ENCODE measurements around the gene S100A2. TPM values are rescaled to one million over a fixed set of nuclear protein-coding genes. Genes with fewer than 3 reads are reported as not detected.
A peak's percentile ranks its signal among the peaks of the same experiment; 100 is the strongest.

Gene S100A2
- total and polyA plus RNA-seq, 2 of the 13 experiments (the other 11 are each of a cell fraction or from before 2014, with no cell fraction given), result 1.2 TPM

DNA sequence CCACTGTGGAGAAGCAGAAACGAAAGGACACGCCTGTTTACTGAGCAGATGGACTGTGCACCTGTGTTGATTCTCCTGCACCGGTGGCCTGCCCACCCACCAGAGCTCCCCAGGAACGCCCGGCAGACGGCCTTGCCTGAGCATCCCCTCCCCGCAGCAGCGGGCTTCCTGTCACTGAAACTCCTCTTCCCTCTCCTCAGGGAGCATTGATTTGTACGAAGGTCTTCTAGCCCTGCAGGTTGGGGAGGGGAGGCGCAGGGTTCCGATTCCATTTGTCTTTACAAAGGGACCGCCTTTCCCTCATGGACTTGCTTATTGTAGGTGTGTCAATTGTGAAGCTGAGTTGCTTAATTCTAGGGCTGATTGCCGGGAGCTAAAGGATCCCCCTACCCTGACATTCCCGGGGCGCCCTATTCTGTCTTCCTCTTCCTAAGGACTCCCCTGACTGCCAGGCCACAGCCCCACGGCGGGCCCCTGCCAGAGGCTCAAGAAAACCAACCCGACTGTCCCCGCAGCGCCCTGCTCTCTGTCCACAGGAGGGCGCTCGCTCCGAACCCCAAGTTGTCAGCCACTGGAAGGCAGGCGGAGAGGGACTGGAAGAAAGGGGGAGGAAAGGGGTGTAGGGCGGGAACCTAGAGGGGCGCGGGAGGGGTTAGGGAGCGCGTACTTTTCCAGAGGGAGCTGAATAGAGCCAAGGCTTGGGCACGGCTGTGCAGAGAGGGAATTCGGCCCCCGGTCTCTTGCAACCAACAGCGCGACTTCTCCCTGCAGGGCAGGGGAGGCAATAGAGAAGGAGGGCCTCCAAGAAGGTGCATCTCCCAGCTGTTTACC is 32.7 kb downstream of the S100A2 start (continued):
- TF ChIP-seq, protein P1, sequence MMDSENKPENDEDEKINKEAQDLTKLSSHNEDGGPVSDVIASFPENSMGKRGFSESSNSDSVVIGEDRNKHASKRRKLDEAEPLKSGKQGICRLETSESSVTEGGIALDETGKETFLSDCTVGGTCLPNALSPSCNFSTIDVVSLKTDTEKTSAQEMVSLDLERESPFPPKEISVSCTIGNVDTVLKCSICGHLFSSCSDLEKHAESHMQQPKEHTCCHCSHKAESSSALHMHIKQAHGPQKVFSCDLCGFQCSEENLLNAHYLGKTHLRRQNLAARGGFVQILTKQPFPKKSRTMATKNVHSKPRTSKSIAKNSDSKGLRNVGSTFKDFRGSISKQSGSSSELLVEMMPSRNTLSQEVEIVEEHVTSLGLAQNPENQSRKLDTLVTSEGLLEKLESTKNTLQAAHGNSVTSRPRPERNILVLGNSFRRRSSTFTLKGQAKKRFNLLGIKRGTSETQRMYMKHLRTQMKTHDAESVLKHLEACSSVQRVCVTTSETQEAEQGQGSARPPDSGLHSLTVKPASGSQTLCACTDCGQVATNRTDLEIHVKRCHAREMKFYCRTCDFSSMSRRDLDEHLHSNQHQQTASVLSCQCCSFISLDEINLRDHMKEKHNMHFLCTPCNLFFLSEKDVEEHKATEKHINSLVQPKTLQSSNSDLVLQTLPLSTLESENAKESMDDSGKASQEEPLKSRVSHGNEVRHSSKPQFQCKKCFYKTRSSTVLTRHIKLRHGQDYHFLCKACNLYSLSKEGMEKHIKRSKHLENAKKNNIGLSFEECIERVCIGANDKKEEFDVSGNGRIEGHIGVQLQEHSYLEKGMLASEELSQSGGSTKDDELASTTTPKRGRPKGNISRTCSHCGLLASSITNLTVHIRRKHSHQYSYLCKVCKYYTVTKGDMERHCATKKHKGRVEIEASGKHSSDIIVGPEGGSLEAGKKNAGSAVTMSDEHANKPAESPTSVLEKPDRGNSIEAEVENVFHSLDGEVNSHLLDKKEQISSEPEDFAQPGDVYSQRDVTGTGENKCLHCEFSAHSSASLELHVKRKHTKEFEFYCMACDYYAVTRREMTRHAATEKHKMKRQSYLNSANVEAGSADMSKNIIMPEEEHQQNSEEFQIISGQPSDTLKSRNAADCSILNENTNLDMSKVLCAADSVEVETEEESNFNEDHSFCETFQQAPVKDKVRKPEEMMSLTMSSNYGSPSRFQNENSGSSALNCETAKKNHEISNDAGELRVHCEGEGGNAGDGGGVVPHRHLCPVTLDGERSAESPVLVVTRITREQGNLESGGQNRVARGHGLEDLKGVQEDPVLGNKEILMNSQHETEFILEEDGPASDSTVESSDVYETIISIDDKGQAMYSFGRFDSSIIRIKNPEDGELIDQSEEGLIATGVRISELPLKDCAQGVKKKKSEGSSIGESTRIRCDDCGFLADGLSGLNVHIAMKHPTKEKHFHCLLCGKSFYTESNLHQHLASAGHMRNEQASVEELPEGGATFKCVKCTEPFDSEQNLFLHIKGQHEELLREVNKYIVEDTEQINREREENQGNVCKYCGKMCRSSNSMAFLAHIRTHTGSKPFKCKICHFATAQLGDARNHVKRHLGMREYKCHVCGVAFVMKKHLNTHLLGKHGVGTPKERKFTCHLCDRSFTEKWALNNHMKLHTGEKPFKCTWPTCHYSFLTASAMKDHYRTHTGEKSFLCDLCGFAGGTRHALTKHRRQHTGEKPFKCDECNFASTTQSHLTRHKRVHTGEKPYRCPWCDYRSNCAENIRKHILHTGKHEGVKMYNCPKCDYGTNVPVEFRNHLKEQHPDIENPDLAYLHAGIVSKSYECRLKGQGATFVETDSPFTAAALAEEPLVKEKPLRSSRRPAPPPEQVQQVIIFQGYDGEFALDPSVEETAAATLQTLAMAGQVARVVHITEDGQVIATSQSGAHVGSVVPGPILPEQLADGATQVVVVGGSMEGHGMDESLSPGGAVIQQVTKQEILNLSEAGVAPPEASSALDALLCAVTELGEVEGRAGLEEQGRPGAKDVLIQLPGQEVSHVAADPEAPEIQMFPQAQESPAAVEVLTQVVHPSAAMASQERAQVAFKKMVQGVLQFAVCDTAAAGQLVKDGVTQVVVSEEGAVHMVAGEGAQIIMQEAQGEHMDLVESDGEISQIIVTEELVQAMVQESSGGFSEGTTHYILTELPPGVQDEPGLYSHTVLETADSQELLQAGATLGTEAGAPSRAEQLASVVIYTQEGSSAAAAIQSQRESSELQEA (CRISPR knock-in tag; IDR thresholded peaks at IDR 0.05; ENCODE audit: not compliant biosample characterization), result no peak
- TF ChIP-seq NFIC (IDR thresholded peaks at IDR 0.05; ENCODE audit: low read length), result no peak
- peak; percentile 87 for TF ChIP-seq ZEB1 (IDR thresholded peaks at IDR 0.05; ENCODE audit: insufficient replicate concordance, low read depth)
- TF ChIP-seq SP4 (CRISPR knock-in tag; IDR thresholded peaks at IDR 0.05), result no peak
- peak; percentile 14; the same call in 1 of the 2 replicates for TF ChIP-seq NCOA2 (CRISPR knock-in tag; IDR thresholded peaks at IDR 0.05)
- no peak for TF ChIP-seq ZNF780A (CRISPR knock-in tag; IDR thresholded peaks at IDR 0.05)
- TF ChIP-seq ZNF431 (CRISPR knock-in tag; IDR thresholded peaks at IDR 0.05; ENCODE audit: borderline replicate concordance, low read depth), result no peak
- TF ChIP-seq, protein P2, sequence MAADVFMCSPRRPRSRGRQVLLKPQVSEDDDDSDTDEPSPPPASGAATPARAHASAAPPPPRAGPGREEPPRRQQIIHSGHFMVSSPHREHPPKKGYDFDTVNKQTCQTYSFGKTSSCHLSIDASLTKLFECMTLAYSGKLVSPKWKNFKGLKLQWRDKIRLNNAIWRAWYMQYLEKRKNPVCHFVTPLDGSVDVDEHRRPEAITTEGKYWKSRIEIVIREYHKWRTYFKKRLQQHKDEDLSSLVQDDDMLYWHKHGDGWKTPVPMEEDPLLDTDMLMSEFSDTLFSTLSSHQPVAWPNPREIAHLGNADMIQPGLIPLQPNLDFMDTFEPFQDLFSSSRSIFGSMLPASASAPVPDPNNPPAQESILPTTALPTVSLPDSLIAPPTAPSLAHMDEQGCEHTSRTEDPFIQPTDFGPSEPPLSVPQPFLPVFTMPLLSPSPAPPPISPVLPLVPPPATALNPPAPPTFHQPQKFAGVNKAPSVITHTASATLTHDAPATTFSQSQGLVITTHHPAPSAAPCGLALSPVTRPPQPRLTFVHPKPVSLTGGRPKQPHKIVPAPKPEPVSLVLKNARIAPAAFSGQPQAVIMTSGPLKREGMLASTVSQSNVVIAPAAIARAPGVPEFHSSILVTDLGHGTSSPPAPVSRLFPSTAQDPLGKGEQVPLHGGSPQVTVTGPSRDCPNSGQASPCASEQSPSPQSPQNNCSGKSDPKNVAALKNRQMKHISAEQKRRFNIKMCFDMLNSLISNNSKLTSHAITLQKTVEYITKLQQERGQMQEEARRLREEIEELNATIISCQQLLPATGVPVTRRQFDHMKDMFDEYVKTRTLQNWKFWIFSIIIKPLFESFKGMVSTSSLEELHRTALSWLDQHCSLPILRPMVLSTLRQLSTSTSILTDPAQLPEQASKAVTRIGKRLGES (CRISPR knock-in tag; IDR thresholded peaks at IDR 0.05; ENCODE audit: borderline replicate concordance), result no peak
- no peak for TF ChIP-seq ZKSCAN8 (CRISPR knock-in tag; IDR thresholded peaks at IDR 0.05; ENCODE audit: borderline replicate concordance)
- TF ChIP-seq, protein P3, sequence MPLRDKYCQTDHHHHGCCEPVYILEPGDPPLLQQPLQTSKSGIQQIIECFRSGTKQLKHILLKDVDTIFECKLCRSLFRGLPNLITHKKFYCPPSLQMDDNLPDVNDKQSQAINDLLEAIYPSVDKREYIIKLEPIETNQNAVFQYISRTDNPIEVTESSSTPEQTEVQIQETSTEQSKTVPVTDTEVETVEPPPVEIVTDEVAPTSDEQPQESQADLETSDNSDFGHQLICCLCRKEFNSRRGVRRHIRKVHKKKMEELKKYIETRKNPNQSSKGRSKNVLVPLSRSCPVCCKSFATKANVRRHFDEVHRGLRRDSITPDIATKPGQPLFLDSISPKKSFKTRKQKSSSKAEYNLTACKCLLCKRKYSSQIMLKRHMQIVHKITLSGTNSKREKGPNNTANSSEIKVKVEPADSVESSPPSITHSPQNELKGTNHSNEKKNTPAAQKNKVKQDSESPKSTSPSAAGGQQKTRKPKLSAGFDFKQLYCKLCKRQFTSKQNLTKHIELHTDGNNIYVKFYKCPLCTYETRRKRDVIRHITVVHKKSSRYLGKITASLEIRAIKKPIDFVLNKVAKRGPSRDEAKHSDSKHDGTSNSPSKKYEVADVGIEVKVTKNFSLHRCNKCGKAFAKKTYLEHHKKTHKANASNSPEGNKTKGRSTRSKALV (CRISPR knock-in tag; IDR thresholded peaks at IDR 0.05), result no peak
- no peak for TF ChIP-seq NBN (conservative IDR thresholded peaks at IDR 0.05)
- 0 out of 2 replicates have a peak, but pooled peaks have one; percentile 18 for TF ChIP-seq HNF4G (IDR thresholded peaks at IDR 0.05; ENCODE audit: borderline replicate concordance, low read depth, low read length)
- TF ChIP-seq HNF4G (CRISPR knock-in tag; IDR thresholded peaks at IDR 0.05; ENCODE audit: borderline replicate concordance, low read depth), result no peak
- TF ChIP-seq HOXD1 (CRISPR knock-in tag; IDR thresholded peaks at IDR 0.05), result no peak

All from HepG2 (cell line).